HG03439 (cell line): Measurements from ENCODE around the gene TTC7B.

Source experiments
- ATAC-seq: cut with Tn5 transposase; IDR thresholded peaks from one replicate; pipeline ENCODE4 v1.9.1; 2021; ENCODE audit warnings: mild to moderate bottlenecking, moderate library complexity; ENCODE audit not compliant: unreplicated experiment

Gene TTC7B

DNA sequence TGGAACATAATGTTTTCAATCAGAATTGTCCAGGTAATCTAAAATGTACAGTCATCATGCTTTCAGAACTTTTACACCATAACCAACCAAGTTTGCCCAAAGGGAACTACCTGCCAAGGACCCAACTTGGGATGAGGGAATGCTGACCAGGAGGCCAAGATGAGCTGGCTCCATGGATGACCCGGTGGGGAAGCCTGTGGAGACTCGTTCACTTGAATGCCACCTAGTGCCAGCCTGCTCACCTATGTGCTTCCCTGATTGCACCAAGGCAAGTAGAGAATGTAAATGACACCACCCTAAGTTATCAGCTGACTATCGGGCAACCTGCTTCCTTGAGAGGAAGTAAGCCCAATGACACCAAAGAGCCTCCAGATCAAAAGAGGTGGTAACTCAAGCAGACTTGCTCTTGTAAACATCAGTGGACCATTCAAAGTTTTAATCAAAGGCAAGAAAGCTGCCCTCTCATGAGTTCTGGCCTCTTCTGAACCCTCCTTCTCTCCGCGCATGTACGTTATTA, 137.3 kb downstream of the TTC7B start:
- ATAC-seq, result no peak

DNA sequence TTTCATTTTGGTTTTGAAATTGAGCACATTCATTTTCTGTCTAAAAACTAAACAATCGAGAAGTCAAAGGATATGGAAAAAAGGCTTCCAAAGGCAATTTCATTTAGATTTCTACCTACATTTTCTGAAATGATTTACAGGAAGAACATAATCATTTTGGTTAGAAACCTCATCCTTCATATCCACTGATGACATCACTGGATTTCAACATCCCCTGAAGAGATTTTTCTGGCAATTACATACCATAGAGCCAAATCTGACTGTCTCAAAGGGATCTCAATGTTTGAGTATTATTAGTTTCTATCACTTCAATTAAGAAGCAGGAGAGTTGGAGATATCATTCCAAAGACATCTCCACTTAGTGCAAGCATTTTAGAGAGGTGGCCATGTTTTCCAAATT, 137.8 kb downstream of the TTC7B start:
- no peak for ATAC-seq

DNA sequence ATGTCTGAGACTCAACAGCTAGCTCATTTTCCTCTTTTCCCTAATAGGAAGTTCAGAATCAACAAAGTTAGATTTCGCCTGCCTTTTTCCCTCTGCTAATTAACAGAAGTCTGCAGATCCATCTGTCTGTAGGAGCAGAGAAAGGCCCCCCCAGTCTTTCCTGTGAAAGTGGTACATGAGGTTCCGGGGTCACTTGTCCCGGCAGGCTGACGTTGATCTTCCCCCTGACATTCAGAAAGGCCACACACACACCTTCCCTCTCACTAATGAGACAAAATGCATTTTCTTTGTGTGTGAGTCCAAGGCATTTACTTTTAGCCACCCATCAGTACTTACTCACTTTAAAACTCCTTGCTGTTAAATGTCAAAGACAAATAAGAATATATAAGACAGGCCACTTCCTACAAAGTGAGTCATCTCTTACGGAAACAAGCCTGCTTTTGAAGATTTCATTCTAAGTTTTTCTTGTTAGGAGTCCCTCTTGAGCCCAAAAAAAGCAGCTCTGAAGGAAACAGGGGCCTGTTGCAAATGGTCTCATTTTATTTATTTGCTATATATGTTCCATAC, 138.7 kb downstream of the TTC7B start:
- ATAC-seq, result no peak

DNA sequence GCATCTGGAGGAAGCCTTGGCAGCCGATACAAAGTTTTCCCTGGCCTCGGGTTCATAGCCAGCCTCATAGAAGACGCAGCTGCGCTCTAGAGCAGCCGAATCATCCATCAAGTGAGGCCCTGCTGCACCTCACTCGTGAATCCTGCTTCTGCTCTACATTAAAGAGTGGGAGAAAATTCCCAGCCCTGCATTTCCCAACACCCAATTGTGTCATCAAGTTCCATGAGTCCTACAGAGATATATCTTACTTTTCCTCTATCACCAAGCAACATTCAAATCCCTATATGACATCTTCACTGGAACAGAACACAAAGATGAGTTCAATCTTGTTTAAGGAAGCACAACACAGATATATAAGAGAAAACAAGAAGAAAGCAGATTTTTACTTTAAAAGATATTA, 139.3 kb downstream of the TTC7B start:
- no peak for ATAC-seq

DNA sequence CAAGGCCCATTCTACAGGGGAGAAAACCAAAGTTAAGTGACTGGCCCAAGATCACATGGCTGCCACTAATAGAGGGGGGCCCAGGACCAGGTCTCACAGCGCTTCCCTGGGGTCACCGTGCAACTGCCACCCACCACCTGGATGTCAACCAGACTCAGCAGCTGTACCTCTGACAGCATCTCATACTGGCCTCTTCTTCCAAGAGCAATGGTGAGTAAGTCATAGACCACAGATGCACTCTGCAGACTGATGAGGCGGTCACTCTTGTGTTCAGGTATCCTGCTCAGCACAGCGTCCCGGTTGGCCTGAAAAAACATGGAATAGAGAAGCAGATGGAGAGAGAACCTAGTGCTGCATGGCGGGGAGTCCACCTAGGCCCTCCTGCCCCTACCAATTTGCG, 139.9 kb downstream of the TTC7B start:
- no peak for ATAC-seq

DNA sequence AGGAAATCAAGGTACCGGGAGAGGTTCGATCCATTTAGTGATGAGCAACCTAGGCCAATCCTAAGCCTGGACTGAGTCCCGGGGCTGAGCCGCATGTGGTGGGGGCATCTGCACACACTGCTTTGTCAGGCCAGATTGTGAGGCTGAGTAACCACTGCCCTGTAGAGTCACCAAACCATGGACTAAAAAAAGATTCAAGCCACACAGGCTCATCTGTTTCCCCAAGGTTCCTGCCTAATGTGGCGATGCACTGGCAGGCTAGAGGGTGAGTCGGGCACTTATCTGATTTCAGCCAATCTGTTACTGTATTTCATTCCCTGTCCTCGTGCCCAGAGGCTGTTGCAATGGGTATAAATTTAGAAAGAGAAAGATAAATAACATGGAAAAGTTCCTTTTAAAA, 140.8 kb downstream of the TTC7B start:
- no peak for ATAC-seq

DNA sequence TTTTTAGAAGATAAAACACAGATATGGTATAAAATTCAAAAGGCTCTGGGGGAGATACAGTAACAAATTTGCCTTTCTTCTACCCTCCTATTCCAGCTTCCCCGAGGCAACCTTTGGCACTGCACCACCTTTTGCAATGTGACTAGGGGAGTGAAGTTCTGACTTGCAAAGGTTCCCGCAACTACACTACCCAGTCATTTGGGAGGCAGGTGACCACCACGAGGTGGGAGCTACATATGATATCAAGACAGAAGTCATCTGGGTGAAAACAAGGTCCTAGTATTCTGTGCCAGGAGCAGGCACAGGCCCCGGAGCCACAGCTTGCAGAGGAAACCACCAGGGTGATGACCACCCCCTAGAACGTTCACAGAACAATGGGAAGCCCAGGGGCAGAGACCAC, 141.5 kb downstream of the TTC7B start:
- ATAC-seq, result no peak

DNA sequence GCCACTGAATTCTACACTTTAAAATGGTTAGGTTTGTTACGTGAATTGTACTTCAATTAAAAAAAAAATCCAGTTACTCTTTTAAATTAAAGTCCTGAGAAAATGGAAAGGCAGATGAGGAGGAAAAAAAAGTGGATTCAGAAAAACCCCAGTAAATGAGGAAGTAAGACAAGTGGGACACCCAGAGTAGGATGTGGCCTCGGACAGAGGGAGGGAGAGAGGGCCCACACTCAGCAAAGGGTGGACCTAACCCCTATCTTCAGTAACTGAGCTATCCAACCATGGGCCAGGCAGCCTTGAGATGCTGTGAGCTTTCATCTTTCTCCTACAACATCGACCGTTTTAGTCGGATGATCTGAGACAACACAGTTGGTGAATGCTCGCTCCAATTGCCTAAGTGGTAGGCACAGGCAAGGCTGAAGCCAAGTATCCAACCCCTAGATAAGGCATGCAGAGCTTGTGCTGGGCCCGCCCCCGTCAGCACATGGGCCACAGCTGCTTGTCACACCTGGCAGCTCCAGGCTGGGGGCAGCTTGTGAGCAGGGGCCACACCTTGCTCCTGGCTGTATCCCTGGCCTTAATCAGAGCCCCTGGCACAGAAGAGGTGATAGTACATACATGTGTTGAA, 142.1 kb downstream of the TTC7B start:
- no peak for ATAC-seq

DNA sequence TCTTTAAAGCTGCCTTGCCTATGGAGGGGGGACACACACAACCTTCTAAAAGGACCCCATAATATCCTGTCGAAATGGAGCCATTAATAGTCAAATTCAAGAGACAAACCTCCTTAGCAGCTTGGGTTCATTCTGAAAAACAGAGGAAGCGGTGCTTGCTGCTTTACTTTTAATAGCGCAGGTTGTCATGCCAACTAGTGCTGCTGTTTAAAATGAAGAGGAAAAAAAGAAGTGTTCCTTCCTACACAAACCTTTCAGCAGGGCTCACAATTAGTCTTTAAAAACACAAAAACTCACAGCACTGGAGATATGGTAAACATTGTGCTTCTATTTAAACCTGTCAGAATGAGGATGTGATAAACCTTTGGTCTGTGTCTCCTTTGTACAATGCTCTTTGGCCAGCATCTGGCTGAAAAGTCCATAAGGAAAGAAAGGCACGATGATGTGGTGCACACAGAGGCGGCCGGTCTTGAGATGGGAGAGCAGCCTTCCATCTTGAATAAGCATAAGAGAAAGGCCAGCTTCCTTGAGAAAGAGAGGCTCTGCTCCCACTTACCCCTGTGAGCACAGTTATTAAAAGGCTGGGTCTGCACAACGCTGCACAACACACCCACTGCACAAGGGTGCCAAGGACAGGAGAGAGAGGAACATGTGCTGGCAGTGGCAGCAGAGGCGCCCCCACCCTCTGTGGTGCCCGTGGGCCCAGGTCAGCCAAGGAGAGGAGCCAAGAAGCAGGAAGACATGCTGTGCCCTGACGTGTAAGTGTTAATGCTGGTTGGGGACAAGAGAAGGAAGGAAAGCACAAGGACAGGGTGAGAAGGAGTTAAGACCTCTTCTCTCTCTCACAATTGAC, 144.6 kb downstream of the TTC7B start:
- no peak for ATAC-seq

DNA sequence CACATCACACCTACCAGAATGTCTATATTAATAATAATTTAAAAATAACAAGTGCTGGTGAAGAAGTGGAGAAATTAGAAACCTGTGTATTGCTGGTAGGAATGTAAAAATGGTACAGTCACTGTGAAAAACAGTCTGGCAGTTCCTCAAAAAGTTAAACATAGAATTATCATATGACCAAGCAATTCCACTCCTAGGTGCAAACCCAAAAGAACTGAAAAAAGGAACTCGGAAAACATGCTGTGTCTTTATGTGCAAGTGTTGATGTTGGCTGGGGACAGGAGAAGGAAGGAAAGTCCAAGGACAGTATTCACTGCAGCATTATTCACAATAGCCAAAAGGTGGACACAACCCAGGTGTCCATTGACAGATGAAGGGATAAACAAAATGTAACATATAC, 146.5 kb downstream of the TTC7B start:
- ATAC-seq, result no peak

DNA sequence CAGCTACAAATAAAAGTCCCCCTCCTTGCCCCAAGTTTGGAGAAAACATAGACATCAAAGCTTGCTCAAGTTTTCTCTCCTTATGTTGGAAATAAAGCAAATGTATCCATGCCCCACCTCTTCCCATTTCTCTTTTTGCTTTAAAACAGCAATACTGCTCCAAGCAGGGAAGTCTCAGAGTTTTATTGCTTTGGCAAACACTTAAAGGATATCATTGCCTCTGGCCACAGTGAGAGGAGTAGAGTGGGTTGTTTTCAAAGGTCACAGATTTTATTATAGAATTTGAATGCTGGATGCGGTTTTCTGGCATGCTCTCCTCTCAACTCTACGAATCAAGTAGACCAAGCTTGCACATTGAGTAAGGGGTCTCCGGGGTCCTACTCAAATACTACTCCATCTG, 149.7 kb downstream of the TTC7B start:
- no peak for ATAC-seq

DNA sequence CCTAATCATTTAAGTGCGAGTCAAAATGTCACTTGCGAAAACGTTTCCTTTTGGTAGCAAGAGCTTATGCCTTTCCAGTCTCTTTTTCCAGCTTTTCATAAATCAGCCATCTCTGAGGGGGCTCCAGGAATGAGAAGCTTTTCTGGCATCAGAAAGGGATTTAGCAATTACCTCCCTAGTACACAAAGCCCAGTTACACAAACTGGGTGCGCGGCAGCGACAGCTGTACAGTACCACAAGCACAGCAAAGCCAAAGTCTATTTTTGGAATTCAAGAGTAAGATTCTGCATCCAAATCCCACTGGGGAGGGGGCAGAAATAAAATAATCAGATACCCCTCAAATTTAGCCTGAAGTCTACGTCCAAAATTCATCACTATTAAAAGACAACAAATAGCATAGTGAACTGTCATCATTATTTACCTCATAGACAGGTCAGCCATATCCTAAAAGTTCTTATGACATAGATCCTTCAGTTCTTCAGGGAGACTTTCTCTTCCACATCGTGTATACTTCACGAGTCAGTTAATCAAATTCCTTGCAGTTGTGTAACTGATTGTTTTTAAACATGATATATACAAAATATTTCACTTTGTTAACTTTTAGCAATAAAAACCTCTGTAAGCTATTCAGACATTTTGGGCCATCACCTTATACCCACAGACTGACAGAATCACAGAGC, 150.8 kb downstream of the TTC7B start:
- ATAC-seq, result no peak

DNA sequence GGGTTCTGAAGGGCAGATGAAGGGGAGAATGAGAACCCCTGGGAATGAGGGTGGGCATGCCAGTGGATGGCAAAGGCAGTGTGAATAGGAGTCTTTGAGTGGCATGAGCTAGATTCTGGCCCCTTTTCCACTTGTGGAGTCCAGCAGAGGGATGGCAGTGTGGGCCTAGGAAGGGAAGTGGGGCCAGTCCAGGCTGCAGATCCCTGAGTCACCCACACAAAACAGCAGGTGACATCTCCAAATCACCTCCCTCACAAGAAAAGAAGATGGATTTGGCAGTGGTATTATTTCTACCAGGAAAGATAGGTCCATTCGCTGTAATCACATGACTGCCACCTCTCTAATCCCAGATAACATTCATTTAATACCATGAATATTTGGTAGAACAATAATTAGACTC, 151.3 kb downstream of the TTC7B start:
- no peak for ATAC-seq

DNA sequence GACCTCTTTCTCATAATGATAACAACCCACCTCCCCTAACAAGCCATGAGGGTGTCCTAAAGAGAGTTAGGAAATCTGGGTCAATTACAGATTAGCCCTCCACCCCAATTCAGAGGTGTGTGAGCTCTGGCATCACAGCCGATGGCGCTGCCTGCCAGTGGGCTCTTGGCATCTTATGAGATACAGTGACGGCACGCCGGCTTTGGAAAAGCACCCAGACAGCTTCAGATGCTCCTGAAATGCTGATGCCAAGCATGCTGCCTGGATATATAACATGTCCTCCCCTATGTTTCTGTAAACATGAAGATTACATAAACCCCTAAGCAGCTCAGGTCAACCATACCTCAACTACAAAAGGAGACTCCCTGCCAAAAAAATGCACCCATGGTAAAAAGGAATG, 152.6 kb downstream of the TTC7B start:
- ATAC-seq, result no peak

DNA sequence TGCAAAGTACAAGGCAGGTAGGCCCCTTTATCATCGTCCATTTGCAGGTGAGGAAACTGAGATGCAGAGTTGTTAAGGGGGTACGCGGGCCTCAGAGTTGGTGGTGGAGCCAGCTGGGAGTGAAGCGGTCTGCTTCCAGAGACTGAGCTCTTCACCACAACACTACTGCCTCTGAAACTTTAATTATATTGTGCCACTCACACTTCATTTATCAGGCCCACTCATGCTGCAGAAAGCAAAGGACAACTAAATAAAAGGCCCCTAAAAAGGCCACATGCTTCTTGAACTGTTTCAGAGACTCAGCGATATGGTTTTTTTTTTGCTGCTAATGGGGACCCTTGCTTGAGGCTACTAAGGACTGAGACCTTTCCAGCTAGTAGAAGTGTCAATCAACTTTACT, 153.1 kb downstream of the TTC7B start:
- ATAC-seq, result no peak

DNA sequence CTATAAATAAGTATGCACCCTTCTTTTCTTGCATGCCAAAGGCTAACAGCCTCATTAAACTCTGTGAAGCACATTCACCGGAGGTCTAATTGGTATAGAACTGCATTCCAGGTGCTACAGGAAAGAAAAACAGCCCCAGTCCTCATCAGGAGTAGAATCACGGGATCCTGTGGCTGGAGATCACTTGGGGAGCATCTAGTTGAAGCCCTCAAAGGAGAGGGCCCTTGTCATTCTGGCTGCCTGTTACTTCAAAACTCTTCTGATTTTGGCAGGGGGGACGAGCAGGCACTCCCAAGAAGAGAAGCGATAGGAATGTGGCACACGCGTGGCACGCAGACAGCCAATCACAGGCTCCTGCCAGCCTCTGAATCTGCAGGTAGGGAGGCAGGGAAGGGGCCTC, 154.4 kb downstream of the TTC7B start:
- ATAC-seq, result no peak

DNA sequence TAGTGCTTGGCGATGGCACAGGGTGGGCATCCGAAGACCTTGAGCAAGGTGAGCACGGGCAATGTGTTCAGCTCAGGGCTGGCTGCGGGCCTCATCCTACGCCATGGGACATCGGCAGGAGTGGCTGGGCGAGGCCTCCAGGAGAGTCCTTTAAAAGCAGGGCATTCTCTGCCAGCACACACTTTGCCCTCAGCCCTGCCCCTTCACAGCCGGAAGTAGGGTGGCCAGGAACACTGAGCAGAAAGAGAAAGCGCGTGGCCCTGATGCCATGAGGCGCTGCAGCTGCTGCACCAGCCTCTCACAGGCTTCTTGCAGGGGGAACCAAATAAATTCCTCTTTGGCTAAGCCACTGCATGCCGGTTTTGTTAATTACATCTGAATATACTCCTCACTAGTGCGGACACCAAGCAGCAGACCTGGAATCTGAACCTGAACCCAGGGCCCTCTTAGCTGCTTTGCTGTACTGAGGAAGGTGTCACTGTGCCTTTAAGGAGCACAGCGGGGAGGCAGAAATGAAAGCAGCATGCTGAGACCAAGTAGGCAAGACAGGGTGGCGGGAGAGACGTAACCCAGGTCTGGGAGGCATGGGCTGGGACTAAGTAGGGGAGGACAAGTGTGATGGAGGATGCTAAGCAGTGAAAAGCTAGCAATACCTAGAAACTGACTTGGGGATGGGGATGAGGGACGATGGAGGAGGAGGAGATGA, 155.2 kb downstream of the TTC7B start:
- ATAC-seq, result no peak

DNA sequence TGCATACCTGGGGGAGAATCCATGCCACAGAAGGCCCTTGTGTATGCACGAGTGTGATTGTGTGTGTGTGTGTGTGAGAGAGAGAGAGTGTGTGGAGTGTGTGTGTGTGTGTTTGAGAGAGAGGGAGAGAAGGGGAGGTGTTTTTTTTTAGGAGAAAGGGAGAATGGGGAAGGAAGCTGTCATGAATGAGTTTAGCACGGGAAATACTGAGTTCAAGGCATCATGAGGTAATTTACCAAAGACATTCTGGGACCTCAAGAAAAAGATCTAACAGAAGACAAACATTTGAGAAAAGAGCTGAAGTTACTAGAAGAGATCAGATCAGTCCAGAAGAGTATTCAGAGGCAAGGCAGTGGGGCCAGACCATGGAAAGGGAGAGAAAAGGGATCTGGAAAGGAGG, 157.1 kb downstream of the TTC7B start:
- no peak for ATAC-seq

DNA sequence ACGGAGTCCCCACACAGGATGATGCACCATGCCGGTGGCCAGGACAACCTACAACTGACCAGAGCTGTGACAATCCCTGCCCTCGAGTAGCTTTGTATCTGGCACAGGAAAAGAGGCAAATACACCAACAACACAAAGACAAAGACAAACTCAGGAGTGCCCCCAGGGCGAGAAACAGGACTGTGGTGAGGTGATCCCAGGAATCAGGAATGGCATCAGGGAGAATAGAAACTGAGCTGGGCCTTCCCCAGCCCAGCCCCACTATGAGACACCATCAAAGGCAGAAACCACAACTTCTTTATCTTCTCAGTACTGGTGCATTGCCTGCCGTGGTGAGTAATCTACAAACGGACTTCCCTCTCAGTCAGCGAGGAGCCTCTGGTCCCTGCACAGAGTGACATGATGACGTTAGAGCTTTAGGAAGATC, 157.7 kb downstream of the TTC7B start:
- no peak for ATAC-seq

DNA sequence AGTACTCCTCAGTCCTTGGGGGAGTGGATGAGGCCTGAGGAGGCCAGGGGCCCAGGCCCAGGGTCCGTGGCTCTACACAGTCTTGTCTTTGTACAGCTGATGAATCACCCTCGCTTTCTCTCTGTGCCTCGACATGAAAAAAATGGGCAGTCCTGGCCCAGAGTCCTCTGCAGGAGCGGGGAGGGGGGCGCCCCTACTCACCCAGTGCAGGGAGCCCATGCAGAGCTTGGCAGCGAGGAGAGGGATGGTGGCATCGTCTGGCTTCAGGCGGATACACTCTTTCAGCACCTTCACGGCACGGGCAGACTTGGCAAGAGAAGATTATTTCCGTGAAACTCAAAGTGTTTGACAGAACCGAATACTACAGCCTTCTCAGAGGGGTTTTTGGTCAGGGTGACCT, 159.3 kb downstream of the TTC7B start:
- ATAC-seq, result no peak

DNA sequence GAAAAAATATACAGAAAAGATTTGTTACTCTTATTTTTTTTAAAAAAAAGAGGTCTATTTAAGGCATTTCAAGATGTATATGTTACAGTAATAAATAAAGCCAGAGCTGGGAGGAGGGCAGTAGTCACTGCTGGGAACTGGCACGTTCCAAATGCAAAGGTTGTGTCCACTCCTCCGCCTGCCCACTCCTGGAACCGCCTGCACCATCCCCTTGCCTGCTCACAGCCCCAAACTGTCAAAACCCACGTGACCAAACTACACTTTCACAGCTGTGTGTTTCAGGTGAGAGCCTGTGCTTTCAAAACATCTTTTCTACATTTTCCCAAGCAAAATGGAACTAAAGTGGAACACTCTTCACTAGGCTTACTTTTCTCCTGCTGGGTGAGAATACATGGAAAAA, 160.4 kb downstream of the TTC7B start:
- ATAC-seq, result no peak
